ENCODE results near the gene GDI1. TPM values are rescaled to one million over a fixed set of nuclear protein-coding genes. Genes with fewer than 3 reads are reported as not detected.
A peak's percentile ranks its signal among the peaks of the same experiment; 100 is the strongest.

GDI1 gene
- total RNA-seq, 2 donors from 2014 or later = 120 to 165 TPM

- Mint-ChIP-seq H3K36me3 (ENCODE audit: low read depth) (peaks cover 76% of the 10 kb centered on the region), H3K4me1 (peaks cover 6% of the 10 kb centered on the region), H3K27me3 (no peaks in the 10 kb centered on the region), H3K27ac (no peak overlapping the region), H3K4me3 (peak overlapping the region; percentile 37), H3K9me3 (no peaks in the 10 kb centered on the region)
- no peak for ATAC-seq (replicated peaks)
These were observed 2.9 kb downstream of the GDI1 start for GRCh38 chrX:154439841-154440240.

DNA sequence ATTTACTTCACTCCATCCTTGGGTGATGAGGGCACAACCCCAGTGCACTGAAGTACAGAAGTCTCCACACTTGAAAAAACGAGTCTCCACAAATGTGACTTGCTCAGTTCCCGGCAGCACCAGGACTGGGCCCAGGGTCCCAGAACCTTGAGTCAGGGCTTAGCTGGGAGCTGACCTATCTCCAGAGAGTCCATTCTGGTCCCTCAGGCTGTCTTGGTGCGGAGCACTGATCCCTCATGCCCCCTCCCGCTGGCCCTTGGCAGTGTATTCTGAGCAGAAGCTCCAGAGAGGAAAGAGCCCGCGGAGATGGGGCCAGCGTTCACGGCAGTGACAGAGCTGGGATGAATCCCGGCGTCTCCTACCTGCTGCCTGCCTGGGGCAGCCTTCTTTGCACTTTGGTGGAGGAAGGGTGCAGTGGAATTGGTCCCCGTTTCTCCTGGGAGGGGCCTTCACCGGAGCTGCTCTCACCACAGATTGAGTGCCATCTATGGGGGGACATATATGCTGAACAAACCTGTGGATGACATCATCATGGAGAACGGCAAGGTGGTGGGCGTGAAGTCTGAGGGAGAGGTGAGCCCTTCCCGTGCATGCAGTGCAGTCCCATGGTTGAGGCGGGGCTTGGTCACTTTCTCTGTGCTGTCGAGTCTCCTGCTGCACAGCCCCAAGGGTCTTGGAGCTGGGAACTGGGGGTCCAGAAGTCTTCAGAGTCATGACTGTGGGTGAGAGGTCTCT lies 3.8 kb downstream of the GDI1 start:
- Mint-ChIP-seq H3K4me1 (peaks cover 6% of the 10 kb centered on the region), H3K36me3 (ENCODE audit: low read depth) (peaks cover 72% of the 10 kb centered on the region), H3K27me3 (no peaks in the 10 kb centered on the region), H3K9me3 (no peaks in the 10 kb centered on the region), H3K4me3 (peak overlapping the region; percentile 37), H3K27ac (no peak overlapping the region)
- ATAC-seq (replicated peaks) = no peak

- Mint-ChIP-seq H3K27me3 (no peaks in the 10 kb centered on the region), H3K36me3 (ENCODE audit: low read depth) (peaks cover 72% of the 10 kb centered on the region), H3K9me3 (no peaks in the 10 kb centered on the region), H3K4me1 (no peaks in the 10 kb centered on the region), H3K4me3 (peak overlapping the region; percentile 37), H3K27ac (no peak overlapping the region)
- no peak for ATAC-seq (replicated peaks)
These were observed 4.6 kb downstream of the GDI1 start for GRCh38 chrX:154441564-154441963.

- Mint-ChIP-seq H3K9me3 (no peaks in the 10 kb centered on the region), H3K36me3 (ENCODE audit: low read depth) (peaks cover 75% of the 10 kb centered on the region), H3K4me3 (peak overlapping the region; percentile 37), H3K27me3 (no peaks in the 10 kb centered on the region), H3K27ac (no peak overlapping the region), H3K4me1 (no peaks in the 10 kb centered on the region)
- no peak for ATAC-seq (replicated peaks)
These were observed 5.2 kb downstream of the GDI1 start for GRCh38 chrX:154441984-154442707.

GRCh38 chrX:154443479-154443910 lies 6.5 kb downstream of the GDI1 start:
- no peaks in the 10 kb centered on the region for H3K4me1 Mint-ChIP-seq
- H3K27ac Mint-ChIP-seq = peak overlapping the region; percentile 25
- peak; percentile 17 for ATAC-seq (replicated peaks)
- H3K36me3 Mint-ChIP-seq (ENCODE audit: low read depth) = peaks cover 74% of the 10 kb centered on the region
- H3K9me3 Mint-ChIP-seq = no peaks in the 10 kb centered on the region
- H3K4me3 Mint-ChIP-seq = peak overlapping the region; percentile 62
- no peaks in the 10 kb centered on the region for H3K27me3 Mint-ChIP-seq

GRCh38 chrX:154443992-154444754 lies 7.2 kb downstream of the GDI1 start, which contains the start of gene FAM50A:
Gene FAM50A, plus strand, starts transcription at chrX:154444141. Its CDS starts 95 bp downstream, at chrX:154444236.
- Mint-ChIP-seq H3K27ac (peak within 1 kb of the TSS; percentile 25), H3K36me3 (ENCODE audit: low read depth) (peaks cover 69% of the 10 kb centered on the region), H3K4me3 (peak within 1 kb of the TSS; percentile 62), H3K4me1 (no peaks in the 10 kb centered on the region), H3K27me3 (no peaks in the 10 kb centered on the region), H3K9me3 (no peaks in the 10 kb centered on the region)
- peak; percentile 92 for ATAC-seq (replicated peaks)

- Mint-ChIP-seq H3K36me3 (ENCODE audit: low read depth) (peaks cover 63% of the 10 kb centered on the region), H3K9me3 (no peaks in the 10 kb centered on the region), H3K4me1 (no peaks in the 10 kb centered on the region), H3K27me3 (no peaks in the 10 kb centered on the region), H3K27ac (no peak overlapping the region), H3K4me3 (peak overlapping the region; percentile 32)
- ATAC-seq (replicated peaks) = no peak
These were observed 7.8 kb downstream of the GDI1 start for GRCh38 chrX:154444755-154445246.

DNA sequence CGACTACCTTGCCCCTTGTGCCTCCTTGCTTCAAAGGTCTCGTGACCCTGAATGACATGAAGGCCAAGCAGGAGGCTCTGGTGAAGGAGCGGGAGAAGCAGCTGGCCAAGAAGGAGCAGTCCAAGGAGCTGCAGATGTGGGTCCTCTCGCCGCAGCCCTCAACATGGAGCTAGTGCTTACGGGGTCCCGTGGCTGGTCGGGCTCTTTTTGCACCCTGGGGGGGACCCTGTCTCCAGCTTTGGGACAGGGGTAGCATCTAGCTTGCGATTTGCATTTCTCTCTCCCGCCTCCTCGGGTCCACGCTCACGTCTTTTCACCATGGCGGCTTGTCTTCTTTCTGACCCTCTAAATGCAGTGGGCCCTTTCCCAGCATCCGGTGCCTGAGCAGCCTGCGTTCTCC lies 8.8 kb downstream of the GDI1 start:
- ATAC-seq (replicated peaks) = no peak
- Mint-ChIP-seq H3K9me3 (no peaks in the 10 kb centered on the region), H3K4me3 (peak overlapping the region; percentile 21), H3K27me3 (no peaks in the 10 kb centered on the region), H3K36me3 (ENCODE audit: low read depth) (peaks cover 63% of the 10 kb centered on the region), H3K27ac (no peak overlapping the region), H3K4me1 (no peaks in the 10 kb centered on the region)

GRCh38 chrX:154446430-154446829 lies 9.5 kb downstream of the GDI1 start:
- H3K27ac Mint-ChIP-seq = no peak overlapping the region
- H3K27me3 Mint-ChIP-seq = no peaks in the 10 kb centered on the region
- H3K4me3 Mint-ChIP-seq = peak overlapping the region; percentile 21
- peaks cover 58% of the 10 kb centered on the region for H3K36me3 Mint-ChIP-seq (ENCODE audit: low read depth)
- ATAC-seq (replicated peaks) = no peak
- no peaks in the 10 kb centered on the region for H3K4me1 Mint-ChIP-seq
- no peaks in the 10 kb centered on the region for H3K9me3 Mint-ChIP-seq

DNA sequence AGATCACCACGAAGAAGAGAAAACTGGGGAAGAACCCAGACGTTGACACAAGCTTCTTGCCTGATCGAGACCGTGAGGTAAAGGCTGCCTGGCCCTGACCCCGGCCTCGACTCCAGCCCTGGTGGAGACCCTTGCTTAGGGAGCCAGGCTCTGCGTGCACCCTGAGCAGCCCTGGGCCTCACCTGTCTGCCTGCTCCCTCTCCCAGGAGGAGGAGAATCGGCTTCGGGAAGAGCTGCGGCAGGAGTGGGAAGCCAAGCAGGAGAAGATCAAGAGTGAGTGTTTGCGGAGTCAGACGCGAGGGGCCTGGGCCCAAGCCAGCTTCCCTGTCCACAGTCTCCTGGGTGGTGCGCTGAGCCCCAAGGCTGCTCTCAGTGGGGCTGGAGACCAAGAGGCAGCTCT lies 11.5 kb downstream of the GDI1 start:
- Mint-ChIP-seq H3K36me3 (ENCODE audit: low read depth) (peaks cover 42% of the 10 kb centered on the region), H3K27me3 (no peaks in the 10 kb centered on the region), H3K4me3 (no peak overlapping the region), H3K27ac (no peak overlapping the region), H3K9me3 (no peaks in the 10 kb centered on the region), H3K4me1 (no peaks in the 10 kb centered on the region)
- no peak for ATAC-seq (replicated peaks)

DNA sequence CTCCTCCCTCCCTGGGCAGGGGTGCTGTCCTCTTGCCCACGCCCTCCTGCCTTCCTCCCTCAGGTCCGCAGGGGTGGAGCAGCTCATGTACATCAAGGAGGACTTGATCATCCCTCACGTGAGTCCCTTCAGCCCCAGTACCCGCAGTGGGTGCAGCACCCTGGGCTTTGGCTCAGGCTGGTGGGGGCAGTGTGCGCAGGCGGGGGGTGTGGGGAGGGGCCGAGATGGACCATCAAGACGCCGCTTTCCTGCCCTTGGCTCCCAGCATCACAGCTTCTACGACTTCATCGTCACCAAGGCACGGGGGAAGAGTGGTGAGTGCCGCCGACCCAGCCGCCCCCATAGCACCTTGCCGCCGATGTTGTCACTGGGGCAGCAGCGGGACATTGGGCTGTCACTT lies 12.7 kb downstream of the GDI1 start:
- Mint-ChIP-seq H3K27me3 (no peaks in the 10 kb centered on the region), H3K4me3 (no peak overlapping the region), H3K9me3 (no peaks in the 10 kb centered on the region), H3K36me3 (ENCODE audit: low read depth) (peaks cover 41% of the 10 kb centered on the region), H3K27ac (no peak overlapping the region), H3K4me1 (no peaks in the 10 kb centered on the region)
- ATAC-seq (replicated peaks) = no peak

DNA sequence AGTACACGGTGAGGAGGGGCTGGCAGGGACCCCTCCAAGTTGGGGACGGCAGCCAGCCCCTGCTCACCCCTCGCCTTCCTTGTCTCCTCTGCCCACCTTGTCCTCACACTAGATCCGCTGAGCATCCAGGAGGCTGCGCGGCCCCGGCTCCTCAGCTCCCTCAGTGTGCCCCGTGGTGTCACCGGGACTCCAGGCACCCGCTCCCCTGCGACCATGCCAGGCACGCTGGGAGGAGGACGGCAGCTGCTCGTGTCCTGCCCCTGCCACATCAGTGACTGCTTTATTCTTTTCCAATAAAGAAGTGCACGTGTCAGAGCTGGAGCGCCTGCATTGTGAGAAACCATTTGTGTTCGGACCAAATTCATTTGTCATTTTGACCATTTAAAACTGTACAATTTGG lies 13.4 kb downstream of the GDI1 start:
- no peak for ATAC-seq (replicated peaks)
- Mint-ChIP-seq H3K9me3 (no peaks in the 10 kb centered on the region), H3K27ac (no peak overlapping the region), H3K4me1 (no peaks in the 10 kb centered on the region), H3K36me3 (ENCODE audit: low read depth) (peaks cover 41% of the 10 kb centered on the region), H3K27me3 (no peaks in the 10 kb centered on the region), H3K4me3 (no peak overlapping the region)

GRCh38 chrX:154452823-154453222 lies 15.9 kb downstream of the GDI1 start:
- no peaks in the 10 kb centered on the region for H3K9me3 Mint-ChIP-seq
- no peaks in the 10 kb centered on the region for H3K4me1 Mint-ChIP-seq
- no peaks in the 10 kb centered on the region for H3K27me3 Mint-ChIP-seq
- no peak overlapping the region for H3K27ac Mint-ChIP-seq
- peaks cover 29% of the 10 kb centered on the region for H3K36me3 Mint-ChIP-seq (ENCODE audit: low read depth)
- no peak overlapping the region for H3K4me3 Mint-ChIP-seq
- ATAC-seq (replicated peaks) = no peak

GRCh38 chrX:154457491-154458115 lies 20.6 kb downstream of the GDI1 start:
- Mint-ChIP-seq H3K9me3 (no peaks in the 10 kb centered on the region), H3K36me3 (ENCODE audit: low read depth) (peaks cover 21% of the 10 kb centered on the region), H3K4me1 (no peaks in the 10 kb centered on the region), H3K4me3 (peak overlapping the region; percentile 94), H3K27me3 (no peaks in the 10 kb centered on the region), H3K27ac (peak overlapping the region; percentile 92)
- ATAC-seq (replicated peaks) = peak; percentile 74
